ENCODE measurements around the gene SLC22A23.

DNA sequence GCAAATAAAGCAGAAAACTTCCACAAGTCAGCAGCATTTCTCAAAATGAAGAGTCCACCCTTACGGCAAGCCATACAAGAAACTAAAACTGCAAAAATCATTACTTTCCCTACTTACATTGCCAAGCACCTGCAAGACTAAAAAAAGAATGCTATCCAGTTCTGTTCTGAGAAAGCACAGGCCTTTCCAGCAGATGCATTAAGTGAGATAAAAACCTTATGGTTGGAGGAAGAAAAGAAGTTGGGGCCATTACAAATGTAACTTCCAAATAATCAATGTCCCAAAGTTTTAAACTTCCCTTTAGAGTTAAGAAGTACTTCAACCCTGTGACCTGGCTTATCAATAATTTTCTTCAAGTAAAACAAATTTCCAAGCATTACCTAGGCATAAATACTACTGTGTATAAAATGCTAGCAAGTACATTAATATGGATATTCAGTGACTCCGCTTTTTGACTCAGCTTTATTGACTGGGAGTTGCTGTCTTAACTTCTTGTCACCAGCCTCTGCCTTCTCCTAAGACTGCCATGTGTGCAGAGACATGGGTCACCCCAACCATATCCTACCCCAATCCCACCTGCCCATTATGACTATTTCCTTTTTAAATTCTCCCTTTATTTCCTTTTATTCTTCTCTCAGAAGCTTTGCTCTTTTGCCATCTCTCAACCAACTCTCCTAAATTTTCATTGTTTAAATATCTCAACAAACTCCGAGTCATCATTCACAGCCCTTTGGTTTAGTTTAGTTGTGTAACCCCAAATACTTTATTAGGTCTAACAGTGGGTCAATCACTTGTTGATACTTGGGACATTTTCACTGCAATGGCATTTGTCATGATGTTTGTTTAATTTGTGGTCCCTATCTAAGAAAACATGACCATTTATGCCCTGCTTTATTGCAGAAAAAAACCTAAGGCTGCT, 49.7 kb downstream of the SLC22A23 start:
- TF ChIP-seq GATA2 (IDR thresholded peaks at IDR 0.05; ENCODE audit: low read depth, low read length), result no peak
- TF ChIP-seq GATA3 (IDR thresholded peaks at IDR 0.05; ENCODE audit: low read depth, low read length), result no peak
